Hepatocyte (in vitro differentiated cells): Measurements from ENCODE around the gene NAGK.

Source experiments
- EZH2 ChIP-seq: fragments of 200-600 bp; sonication (generic); IDR thresholded peaks from 2 replicates; pipeline ENCODE4 v1.6.1; 2016; ENCODE audit warnings: antibody characterized with exemption, mild to moderate bottlenecking, borderline replicate concordance
- EZH2phosphoT487 ChIP-seq: fragments of 200-600 bp; sonication (generic); IDR thresholded peaks from one replicate; pipeline ENCODE4 v1.6.1; 2018; ENCODE audit warnings: antibody characterized with exemption, mild to moderate bottlenecking, low read depth, moderate library complexity; ENCODE audit not compliant: unreplicated experiment, severe bottlenecking
- TF ChIP-seq, protein P1 (sequence below): fragments of 200-600 bp; sonication (generic); IDR thresholded peaks from 2 replicates; pipeline ENCODE4 v1.5.1; 2016; ENCODE audit warnings: antibody characterized with exemption, mild to moderate bottlenecking; ENCODE audit not compliant: poor library complexity

DNA sequence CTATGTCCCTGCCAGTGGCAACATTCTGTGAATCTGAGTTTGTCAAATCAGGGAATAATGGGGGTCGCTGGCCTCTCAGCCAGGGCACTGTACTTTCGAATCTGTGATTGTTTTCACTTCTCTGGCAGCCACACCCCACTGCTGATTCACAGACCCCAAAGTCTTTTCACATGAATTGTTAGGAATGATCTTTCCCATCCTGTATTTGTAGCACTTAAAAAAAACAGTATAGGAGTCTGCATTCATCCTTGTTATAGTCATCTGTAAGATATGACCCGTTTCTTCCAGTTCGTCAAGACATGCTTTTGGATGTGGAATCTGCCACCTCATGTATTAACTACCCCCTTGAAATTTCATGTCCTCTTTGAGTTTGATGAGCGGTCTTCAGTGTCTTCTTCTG, 928 bp downstream of the NAGK start:
- TF ChIP-seq, protein P1, sequence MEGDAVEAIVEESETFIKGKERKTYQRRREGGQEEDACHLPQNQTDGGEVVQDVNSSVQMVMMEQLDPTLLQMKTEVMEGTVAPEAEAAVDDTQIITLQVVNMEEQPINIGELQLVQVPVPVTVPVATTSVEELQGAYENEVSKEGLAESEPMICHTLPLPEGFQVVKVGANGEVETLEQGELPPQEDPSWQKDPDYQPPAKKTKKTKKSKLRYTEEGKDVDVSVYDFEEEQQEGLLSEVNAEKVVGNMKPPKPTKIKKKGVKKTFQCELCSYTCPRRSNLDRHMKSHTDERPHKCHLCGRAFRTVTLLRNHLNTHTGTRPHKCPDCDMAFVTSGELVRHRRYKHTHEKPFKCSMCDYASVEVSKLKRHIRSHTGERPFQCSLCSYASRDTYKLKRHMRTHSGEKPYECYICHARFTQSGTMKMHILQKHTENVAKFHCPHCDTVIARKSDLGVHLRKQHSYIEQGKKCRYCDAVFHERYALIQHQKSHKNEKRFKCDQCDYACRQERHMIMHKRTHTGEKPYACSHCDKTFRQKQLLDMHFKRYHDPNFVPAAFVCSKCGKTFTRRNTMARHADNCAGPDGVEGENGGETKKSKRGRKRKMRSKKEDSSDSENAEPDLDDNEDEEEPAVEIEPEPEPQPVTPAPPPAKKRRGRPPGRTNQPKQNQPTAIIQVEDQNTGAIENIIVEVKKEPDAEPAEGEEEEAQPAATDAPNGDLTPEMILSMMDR: no peak
- TF ChIP-seq EZH2phosphoT487 (no peak), EZH2 (no peak)
